Nephron (organoid): ENCODE measurements around the gene MAP3K6.
A peak's percentile ranks its signal among the peaks of the same experiment; 100 is the strongest.

Experiments used
- H3K27ac Mint-ChIP-seq, 3 experiments: 2 replicates each; pipeline ENCODE4 v1.8.0; 2020; ENCODE audit warnings: mixed read lengths in 3 of 3, mild to moderate bottlenecking in 2 of 3, moderate library complexity in 1 of 3
- H3K27me3 Mint-ChIP-seq: 2 replicates; pipeline ENCODE4 v1.8.0; 2021; ENCODE audit warnings: low read depth, mild to moderate bottlenecking, moderate library complexity, mixed read lengths
- H3K36me3 Mint-ChIP-seq: 2 replicates; pipeline ENCODE4 v1.8.0; 2020; ENCODE audit warnings: low read depth, mixed read lengths
- H3K4me1 Mint-ChIP-seq: 2 replicates; pipeline ENCODE4 v1.8.0; 2020; ENCODE audit warnings: mixed read lengths
- H3K4me3 Mint-ChIP-seq, 3 experiments: 2 replicates each; pipeline ENCODE4 v1.8.0; 2020; ENCODE audit warnings: mild to moderate bottlenecking in 3 of 3, mixed read lengths in 3 of 3, moderate library complexity in 2 of 3
- H3K9me3 Mint-ChIP-seq: 2 replicates; pipeline ENCODE4 v1.8.0; 2020; ENCODE audit warnings: mixed read lengths
- TF ChIP-seq, protein P1 (sequence below), 3 experiments: fragments of 200-600 bp; sonication (generic); IDR thresholded peaks; one replicate each; pipeline ENCODE4 v1.5.0; 2021; ENCODE audit warnings: antibody characterized with exemption in 3 of 3; ENCODE audit not compliant: unreplicated experiment in 3 of 3

MAP3K6 gene

DNA sequence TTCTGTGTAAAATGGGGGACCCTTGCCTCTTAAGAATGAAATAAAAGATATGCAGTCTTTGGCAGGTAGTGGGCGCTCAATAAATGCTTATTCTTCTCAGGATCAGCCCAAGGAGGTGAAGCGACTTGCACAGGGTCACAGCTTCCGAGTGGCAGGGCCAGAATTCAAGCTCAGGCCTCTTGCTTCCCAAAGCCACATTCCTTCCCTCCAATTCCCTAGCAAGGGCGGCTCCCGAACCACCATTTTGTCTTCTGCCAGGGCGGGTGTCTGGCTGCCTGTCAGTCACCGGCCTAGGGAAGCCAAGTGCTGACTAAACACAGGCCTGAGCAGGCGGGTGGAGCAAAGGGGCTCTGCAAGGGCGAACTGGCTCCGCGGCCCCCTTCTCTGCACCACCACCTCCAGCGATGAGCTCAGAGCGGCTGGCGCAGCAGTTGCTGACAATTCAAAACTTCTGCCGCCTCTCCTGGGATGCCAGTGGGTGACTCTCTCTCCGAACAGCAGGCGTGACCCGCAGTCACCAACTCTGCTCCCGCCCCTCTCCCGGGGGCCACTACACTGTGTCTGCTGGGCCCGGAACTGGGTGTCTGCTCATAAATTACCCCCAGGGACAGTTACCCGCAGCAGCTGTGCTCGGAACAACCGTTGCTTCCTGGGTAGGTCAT is 36.4 kb upstream of the MAP3K6 start:
- Mint-ChIP-seq H3K27ac (peak overlapping the region; percentile 97 to 99 (median 97)), H3K27me3 (peaks cover 4% of the 10 kb centered on the region), H3K4me1 (peaks cover 80% of the 10 kb centered on the region), H3K4me3 (peak overlapping the region; percentile 13 to 39 (median 38)), H3K9me3 (no peaks in the 10 kb centered on the region), H3K36me3 (peaks cover 14% of the 10 kb centered on the region)
- TF ChIP-seq, protein P1, sequence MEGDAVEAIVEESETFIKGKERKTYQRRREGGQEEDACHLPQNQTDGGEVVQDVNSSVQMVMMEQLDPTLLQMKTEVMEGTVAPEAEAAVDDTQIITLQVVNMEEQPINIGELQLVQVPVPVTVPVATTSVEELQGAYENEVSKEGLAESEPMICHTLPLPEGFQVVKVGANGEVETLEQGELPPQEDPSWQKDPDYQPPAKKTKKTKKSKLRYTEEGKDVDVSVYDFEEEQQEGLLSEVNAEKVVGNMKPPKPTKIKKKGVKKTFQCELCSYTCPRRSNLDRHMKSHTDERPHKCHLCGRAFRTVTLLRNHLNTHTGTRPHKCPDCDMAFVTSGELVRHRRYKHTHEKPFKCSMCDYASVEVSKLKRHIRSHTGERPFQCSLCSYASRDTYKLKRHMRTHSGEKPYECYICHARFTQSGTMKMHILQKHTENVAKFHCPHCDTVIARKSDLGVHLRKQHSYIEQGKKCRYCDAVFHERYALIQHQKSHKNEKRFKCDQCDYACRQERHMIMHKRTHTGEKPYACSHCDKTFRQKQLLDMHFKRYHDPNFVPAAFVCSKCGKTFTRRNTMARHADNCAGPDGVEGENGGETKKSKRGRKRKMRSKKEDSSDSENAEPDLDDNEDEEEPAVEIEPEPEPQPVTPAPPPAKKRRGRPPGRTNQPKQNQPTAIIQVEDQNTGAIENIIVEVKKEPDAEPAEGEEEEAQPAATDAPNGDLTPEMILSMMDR (IDR thresholded peaks at IDR 0.05; ENCODE audit: unreplicated experiment in 3 of 3), result peak in 1 of 3 experiments; percentile 24

- TF ChIP-seq, protein P1 (IDR thresholded peaks at IDR 0.05; ENCODE audit: unreplicated experiment in 3 of 3), result peak; percentile 17 to 47 (median 37)
Measured at GRCh38 chr1:27402349-27402754, 35.6 kb upstream of the MAP3K6 start.

GRCh38 chr1:27400963-27401341 is 34.2 kb upstream of the MAP3K6 start:
- H3K9me3 Mint-ChIP-seq, result no peaks in the 10 kb centered on the region
- H3K27me3 Mint-ChIP-seq, result peaks cover 4% of the 10 kb centered on the region
- no peaks in the 10 kb centered on the region for H3K36me3 Mint-ChIP-seq
- peaks cover 74% of the 10 kb centered on the region for H3K4me1 Mint-ChIP-seq
- TF ChIP-seq, protein P1 (IDR thresholded peaks at IDR 0.05; ENCODE audit: unreplicated experiment in 3 of 3), result no peak
- H3K27ac Mint-ChIP-seq, result peak overlapping the region; percentile 16 to 18 (median 17)
- H3K4me3 Mint-ChIP-seq, result no peak overlapping the region

More at GRCh38 chr1:27402349-27402754, 35.6 kb upstream of the MAP3K6 start:
- H3K36me3 Mint-ChIP-seq, result peaks cover 6% of the 10 kb centered on the region
- no peaks in the 10 kb centered on the region for H3K9me3 Mint-ChIP-seq
- H3K27me3 Mint-ChIP-seq, result peaks cover 4% of the 10 kb centered on the region
- H3K27ac Mint-ChIP-seq, result peak overlapping the region; percentile 97 to 99 (median 97)
- peaks cover 82% of the 10 kb centered on the region for H3K4me1 Mint-ChIP-seq
- no peak overlapping the region for H3K4me3 Mint-ChIP-seq

DNA sequence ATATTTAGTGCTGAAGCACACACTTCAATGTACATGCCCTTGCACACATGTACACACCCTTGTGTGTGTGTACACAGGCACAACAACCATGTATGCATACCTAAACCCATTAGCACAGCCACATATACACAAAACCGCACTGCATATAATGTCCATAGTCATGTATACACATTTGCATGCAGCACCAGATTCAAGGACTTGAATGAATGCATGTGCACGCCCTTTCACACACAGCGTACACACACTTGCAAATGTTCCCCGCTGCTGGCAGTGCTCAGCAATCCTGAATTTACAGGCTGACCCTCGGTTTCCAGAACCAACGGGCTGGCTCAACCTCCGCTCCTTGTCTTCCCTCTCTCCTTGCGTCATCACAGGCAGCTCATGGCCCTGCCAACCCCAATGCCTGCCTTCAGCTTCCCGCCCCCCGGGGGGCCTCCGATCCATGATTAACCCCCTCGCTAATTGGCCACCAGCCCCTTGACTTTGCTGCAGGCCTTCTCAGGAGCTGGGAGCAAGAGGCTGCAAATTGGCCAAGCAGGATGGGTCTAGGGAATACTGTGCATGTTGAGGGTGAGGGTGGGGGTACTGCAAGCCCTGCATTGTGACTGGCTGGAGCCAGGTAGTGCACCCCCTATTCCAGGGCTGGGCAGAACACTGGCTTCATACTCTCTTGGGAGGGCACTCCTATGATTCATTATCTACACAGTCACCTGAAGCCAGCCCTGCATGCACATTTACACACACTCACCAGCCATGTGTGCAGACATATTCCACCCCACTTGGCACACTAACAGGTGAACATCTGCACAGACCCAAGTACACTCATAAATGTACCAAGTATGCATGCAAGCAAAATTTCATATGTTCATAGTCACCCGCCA is 33.6 kb upstream of the MAP3K6 start:
- Mint-ChIP-seq H3K27ac (peak overlapping the region; percentile 17 to 61 (median 18)), H3K4me1 (peaks cover 68% of the 10 kb centered on the region), H3K4me3 (no peak overlapping the region), H3K9me3 (no peaks in the 10 kb centered on the region), H3K27me3 (peaks cover 4% of the 10 kb centered on the region), H3K36me3 (no peaks in the 10 kb centered on the region)
- TF ChIP-seq, protein P1 (IDR thresholded peaks at IDR 0.05; ENCODE audit: unreplicated experiment in 3 of 3), result no peak

GRCh38 chr1:27399251-27400025 is 32.7 kb upstream of the MAP3K6 start:
- TF ChIP-seq, protein P1 (IDR thresholded peaks at IDR 0.05; ENCODE audit: unreplicated experiment in 3 of 3), result no peak
- Mint-ChIP-seq H3K27ac (peak overlapping the region; percentile 17 to 61 (median 60)), H3K9me3 (no peaks in the 10 kb centered on the region), H3K4me1 (peaks cover 60% of the 10 kb centered on the region), H3K27me3 (peaks cover 4% of the 10 kb centered on the region), H3K4me3 (no peak overlapping the region), H3K36me3 (no peaks in the 10 kb centered on the region)
